ENCODE measurements around the gene DEFB132.

DNA sequence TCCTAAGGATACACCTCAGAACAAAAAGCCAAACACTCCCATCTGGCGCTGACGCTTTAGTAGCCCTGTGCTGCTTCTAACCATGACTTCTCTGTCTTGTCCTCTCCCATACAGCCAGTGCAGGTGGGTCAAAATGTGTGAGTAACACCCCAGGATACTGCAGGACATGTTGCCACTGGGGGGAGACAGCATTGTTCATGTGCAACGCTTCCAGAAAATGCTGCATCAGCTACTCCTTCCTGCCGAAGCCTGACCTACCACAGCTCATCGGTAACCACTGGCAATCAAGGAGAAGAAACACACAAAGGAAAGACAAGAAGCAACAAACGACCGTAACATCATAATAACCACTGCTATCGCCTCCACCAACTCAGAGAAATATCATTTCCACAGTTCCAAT is 1.4 kb downstream of the DEFB132 start:
- TF ChIP-seq POLR2A (IDR thresholded peaks at IDR 0.05; ENCODE audit: low read depth, low read length) (no peak), POU2F2 (IDR thresholded peaks at IDR 0.05; ENCODE audit: low read depth, low read length) (no peak)
